ENCODE results near the gene COL21A1. TPM values are rescaled to one million over a fixed set of nuclear protein-coding genes. Genes with fewer than 3 reads are reported as not detected.

The COL21A1 gene
- total and polyA plus RNA-seq, 2 of the 13 experiments (the other 11 are each of a cell fraction or from before 2014, with no cell fraction given), result 0.13 TPM; not detected in 1

DNA sequence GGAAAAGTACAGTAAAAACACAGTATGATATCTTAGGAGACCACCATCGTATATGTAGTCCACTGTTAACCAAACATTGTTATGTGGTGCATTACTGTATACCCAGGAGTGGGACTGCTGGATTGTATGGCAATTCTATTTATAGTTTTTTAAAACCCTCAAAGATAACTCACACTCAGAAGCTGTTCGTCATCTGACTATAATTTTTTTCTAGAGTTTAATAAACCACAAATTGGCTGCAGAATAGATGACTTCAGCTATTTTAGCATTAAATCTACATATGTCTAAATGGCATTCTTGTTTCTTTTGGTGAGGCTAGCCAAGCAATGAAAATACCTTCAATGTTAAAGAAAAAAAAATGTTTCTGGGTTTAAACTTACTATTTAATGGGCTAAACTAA is 237.7 kb downstream of the COL21A1 start (continued):
- TF ChIP-seq ZSCAN20 (CRISPR knock-in tag; IDR thresholded peaks at IDR 0.05; ENCODE audit: borderline replicate concordance) (no peak), RBAK (CRISPR knock-in tag; IDR thresholded peaks at IDR 0.05) (no peak)
- TF ChIP-seq, protein P1, sequence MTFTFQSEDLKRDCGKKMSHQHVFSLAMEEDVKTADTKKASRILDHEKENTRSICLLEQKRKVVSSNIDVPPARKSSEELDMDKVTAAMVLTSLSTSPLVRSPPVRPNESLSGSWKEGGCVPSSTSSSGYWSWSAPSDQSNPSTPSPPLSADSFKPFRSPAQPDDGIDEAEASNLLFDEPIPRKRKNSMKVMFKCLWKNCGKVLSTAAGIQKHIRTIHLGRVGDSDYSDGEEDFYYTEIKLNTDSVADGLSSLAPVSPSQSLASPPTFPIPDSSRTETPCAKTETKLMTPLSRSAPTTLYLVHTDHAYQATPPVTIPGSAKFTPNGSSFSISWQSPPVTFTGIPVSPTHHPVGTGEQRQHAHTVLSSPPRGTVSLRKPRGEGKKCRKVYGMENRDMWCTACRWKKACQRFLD (CRISPR knock-in tag; IDR thresholded peaks at IDR 0.05; ENCODE audit: borderline replicate concordance), result no peak

Small RNA genes within 50 kb of the gene (small RNA-seq; reads per million reads assigned to genes)
- 0 reads per million in 3 experiments for gene DHFRP6 (ENCODE audit: insufficient read depth in 2 of 3, insufficient read length in 3 of 3, low read depth in 2 of 3, low replicate concordance in 1 of 3)

Measured in HepG2 (cell line).